Progenitor cell of endocrine pancreas (in vitro differentiated cells): ENCODE measurements around the gene NUP210. TPM values are rescaled to one million over a fixed set of nuclear protein-coding genes. Genes with fewer than 3 reads are reported as not detected.

Experiments used
- DNase-seq: peaks from one replicate; pipeline ENCODE4 v3.0.0; 2021; ENCODE audit warnings: low spot score; ENCODE audit not compliant: unreplicated experiment
- H3K27ac Mint-ChIP-seq: 2 replicates; pipeline ENCODE4 v1.8.0; 2021; ENCODE audit warnings: mild to moderate bottlenecking, moderate library complexity, mixed read lengths
- H3K27me3 Mint-ChIP-seq: 2 replicates; pipeline ENCODE4 v1.8.0; 2021; ENCODE audit warnings: mixed read lengths
- H3K36me3 Mint-ChIP-seq: 2 replicates; pipeline ENCODE4 v1.8.0; 2022; ENCODE audit warnings: mixed read lengths; ENCODE audit not compliant: insufficient read depth
- H3K4me1 Mint-ChIP-seq: 2 replicates; pipeline ENCODE4 v1.8.0; 2021; ENCODE audit warnings: low read depth, mixed read lengths
- H3K4me3 Mint-ChIP-seq: 2 replicates; pipeline ENCODE4 v1.8.0; 2021; ENCODE audit warnings: low read depth, mild to moderate bottlenecking, moderate library complexity, mixed read lengths
- H3K9me3 Mint-ChIP-seq: 2 replicates; pipeline ENCODE4 v1.8.0; 2021; ENCODE audit warnings: low read depth, mixed read lengths
- total RNA-seq: library from RNA; stranded (reverse); gene quantifications from 2 replicates; pipeline ENCODE4 v1.2.1, GENCODE V29; 2021
- TF ChIP-seq, protein P1 (sequence below): fragments of 200-600 bp; sonication (generic); IDR thresholded peaks from one replicate; pipeline ENCODE4 v1.5.0; 2021; ENCODE audit warnings: antibody characterized with exemption, mild to moderate bottlenecking; ENCODE audit not compliant: unreplicated experiment

NUP210 gene
- total RNA-seq, 1 donor from 2014 or later, result 78.2 TPM

DNA sequence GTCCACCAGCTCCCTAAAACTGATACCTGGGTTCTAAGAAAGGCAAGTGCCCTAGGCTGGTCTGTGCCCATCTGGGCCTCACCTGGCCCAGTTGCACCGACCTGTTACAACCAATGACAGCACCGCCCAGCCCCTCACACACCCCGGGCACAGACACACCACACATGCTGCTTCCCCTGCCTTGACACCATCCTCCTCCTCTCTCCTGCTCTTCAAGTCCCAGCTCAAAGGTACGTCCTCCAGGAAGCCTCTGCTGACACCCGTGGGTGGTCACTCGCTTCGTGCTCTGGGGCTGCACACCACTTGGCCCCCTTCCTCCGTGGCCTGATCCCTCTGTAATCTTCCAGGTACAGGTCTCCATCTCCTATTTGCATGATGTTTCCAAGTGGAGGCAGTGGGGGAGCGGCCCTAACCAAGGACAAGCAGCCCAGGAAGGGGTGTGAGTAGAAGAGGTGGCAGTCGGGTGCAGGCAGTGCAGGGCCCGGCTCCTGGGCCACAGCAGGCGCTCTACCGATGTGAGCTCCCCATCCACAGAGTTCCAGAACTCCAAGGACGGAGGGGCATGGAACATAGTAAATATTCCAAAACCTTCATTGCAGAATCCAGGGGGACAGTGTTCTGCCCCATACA is 144.6 kb downstream of the NUP210 start:
- Mint-ChIP-seq H3K27ac (no peak overlapping the region), H3K27me3 (peaks cover 31% of the 10 kb centered on the region), H3K9me3 (no peaks in the 10 kb centered on the region), H3K36me3 (no peaks in the 10 kb centered on the region), H3K4me1 (no peaks in the 10 kb centered on the region), H3K4me3 (no peak overlapping the region)
- TF ChIP-seq, protein P1, sequence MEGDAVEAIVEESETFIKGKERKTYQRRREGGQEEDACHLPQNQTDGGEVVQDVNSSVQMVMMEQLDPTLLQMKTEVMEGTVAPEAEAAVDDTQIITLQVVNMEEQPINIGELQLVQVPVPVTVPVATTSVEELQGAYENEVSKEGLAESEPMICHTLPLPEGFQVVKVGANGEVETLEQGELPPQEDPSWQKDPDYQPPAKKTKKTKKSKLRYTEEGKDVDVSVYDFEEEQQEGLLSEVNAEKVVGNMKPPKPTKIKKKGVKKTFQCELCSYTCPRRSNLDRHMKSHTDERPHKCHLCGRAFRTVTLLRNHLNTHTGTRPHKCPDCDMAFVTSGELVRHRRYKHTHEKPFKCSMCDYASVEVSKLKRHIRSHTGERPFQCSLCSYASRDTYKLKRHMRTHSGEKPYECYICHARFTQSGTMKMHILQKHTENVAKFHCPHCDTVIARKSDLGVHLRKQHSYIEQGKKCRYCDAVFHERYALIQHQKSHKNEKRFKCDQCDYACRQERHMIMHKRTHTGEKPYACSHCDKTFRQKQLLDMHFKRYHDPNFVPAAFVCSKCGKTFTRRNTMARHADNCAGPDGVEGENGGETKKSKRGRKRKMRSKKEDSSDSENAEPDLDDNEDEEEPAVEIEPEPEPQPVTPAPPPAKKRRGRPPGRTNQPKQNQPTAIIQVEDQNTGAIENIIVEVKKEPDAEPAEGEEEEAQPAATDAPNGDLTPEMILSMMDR, result no peak
- DNase-seq, result no peak

DNA sequence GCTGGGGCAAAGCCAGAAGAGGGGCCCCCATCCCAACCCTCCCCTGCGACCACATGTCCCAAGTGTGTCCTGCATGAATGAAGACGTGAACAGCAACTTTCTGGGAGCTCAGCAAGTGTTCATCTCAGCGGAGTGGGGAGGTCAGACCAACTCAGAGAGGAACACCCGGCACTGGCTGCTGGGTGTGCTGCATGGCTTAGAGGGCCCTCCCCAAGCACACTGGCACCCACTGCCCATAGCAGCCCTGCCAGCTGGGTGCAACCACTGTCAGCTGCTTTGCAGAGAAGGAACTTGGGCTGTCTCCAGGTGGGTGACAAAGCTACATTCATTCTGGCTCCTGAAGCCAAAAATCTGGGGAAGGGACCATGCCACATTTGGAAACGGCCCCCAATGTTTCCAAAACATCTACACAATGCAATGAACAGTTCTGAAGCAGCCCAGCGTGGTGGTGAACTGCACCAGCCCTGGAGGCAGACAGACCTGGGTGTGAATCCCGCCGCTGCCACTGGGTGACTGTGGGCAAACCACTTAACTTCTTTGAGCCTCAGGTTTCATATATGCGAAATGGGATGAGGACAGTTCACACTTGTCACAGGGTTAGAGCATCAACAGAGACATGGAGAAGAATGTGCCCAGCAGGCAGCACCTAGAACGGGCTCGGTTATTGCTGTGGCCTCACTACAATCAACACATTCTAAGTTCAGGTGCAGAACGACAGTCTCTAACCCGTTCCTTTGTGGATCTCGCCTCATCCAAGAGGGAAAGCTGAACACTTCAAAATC is 145.4 kb downstream of the NUP210 start:
- DNase-seq, result no peak
- Mint-ChIP-seq H3K36me3 (no peaks in the 10 kb centered on the region), H3K4me1 (no peaks in the 10 kb centered on the region), H3K9me3 (no peaks in the 10 kb centered on the region), H3K27ac (no peak overlapping the region), H3K4me3 (no peak overlapping the region), H3K27me3 (peaks cover 24% of the 10 kb centered on the region)
- TF ChIP-seq, protein P1, result no peak

DNA sequence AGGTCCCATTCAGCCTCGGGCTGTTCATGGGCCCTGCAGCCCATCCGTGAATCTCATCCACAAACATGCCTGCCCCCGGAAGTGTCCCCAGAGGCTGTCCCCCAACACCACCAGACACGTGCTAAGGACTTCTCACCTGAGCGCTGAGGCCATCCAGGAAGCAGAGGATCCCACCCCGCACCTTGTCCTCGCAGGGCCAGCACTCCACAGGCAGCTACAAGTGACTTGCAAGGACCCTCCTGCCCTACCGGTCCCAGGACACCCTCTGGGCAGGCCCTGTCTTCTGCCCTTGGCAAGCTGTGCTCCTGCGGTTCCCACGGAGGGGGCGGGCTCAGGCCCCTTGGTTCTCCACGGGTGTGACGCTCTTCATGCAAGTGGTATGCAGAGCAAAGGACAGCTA is 146.0 kb downstream of the NUP210 start:
- Mint-ChIP-seq H3K4me1 (no peaks in the 10 kb centered on the region), H3K36me3 (no peaks in the 10 kb centered on the region), H3K4me3 (no peak overlapping the region), H3K27me3 (peaks cover 20% of the 10 kb centered on the region), H3K9me3 (no peaks in the 10 kb centered on the region), H3K27ac (no peak overlapping the region)
- TF ChIP-seq, protein P1, result no peak
- no peak for DNase-seq

DNA sequence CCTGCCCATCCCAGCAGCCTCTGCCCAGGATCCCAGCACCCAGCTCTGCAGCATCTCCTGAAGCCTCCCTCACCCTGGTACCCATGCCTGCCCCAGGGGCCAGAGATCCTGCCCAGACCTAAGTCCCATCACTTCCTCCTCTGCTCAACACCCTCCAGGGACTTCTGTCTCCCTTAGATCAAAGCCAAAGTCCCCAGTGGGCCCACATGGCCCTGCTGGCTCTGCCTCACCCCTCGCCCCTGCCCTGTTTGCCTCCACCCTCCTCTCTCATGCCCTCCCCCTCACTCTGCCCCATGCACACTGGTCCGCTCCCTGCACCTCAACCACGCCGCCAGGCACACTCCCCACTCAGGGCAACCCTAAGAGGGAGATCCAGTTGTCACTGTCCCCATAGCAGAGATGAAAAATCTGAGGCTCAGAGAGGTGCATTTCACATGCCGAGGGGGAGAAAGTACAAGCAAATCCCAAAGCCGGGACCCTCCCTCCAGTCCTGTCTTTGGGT is 146.5 kb downstream of the NUP210 start:
- Mint-ChIP-seq H3K9me3 (no peaks in the 10 kb centered on the region), H3K27me3 (peaks cover 17% of the 10 kb centered on the region), H3K27ac (no peak overlapping the region), H3K36me3 (no peaks in the 10 kb centered on the region), H3K4me3 (no peak overlapping the region), H3K4me1 (no peaks in the 10 kb centered on the region)
- DNase-seq, result no peak
- TF ChIP-seq, protein P1, result no peak

DNA sequence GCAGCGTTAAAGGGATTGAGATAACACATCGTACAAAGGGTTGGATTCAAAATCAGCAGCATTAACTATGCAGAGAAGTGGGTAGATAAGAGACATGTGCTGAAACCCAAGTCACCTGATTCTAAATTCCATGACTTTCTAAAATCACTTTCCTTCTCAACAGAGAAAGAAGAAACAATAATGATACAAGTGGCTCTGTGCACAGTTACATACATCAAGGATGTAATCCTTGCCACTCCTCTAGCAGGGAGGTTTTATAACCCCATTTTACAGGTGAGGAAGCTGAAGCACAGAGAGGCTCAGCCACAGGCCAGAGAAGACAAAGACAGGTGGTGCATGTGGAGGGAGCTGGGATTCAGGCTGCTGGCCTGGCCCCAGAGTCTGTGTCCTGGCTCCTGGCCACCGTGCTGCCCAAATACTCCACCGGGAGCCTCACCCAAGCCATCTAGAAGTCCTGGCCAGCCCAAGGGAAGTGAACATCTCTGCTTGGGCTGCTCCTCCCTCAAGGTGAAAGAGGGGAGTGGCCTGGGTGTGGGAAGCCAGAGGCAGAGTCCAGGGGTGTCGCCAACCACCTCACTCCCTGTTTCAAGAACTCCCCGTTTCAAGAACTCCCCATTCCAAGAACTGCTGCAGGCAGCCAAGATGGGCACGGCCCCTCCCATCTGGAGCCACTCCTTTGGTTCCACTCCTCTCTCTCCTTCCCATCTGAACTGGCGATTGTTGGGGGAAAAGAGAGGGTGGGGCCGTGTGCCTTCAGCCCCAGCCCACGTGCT is 147.1 kb downstream of the NUP210 start:
- no peak overlapping the region for H3K27ac Mint-ChIP-seq
- no peak overlapping the region for H3K4me3 Mint-ChIP-seq
- TF ChIP-seq, protein P1, result no peak
- H3K9me3 Mint-ChIP-seq, result no peaks in the 10 kb centered on the region
- H3K4me1 Mint-ChIP-seq, result no peaks in the 10 kb centered on the region
- peaks cover 16% of the 10 kb centered on the region for H3K27me3 Mint-ChIP-seq
- H3K36me3 Mint-ChIP-seq, result no peaks in the 10 kb centered on the region
- DNase-seq, result no peak
